ENCODE data around the gene APOBEC3C. TPM values are rescaled to one million over a fixed set of nuclear protein-coding genes. Genes with fewer than 3 reads are reported as not detected.

The APOBEC3C gene
- 17.1 and 19.0 TPM in 2 replicates for total RNA-seq

DNA sequence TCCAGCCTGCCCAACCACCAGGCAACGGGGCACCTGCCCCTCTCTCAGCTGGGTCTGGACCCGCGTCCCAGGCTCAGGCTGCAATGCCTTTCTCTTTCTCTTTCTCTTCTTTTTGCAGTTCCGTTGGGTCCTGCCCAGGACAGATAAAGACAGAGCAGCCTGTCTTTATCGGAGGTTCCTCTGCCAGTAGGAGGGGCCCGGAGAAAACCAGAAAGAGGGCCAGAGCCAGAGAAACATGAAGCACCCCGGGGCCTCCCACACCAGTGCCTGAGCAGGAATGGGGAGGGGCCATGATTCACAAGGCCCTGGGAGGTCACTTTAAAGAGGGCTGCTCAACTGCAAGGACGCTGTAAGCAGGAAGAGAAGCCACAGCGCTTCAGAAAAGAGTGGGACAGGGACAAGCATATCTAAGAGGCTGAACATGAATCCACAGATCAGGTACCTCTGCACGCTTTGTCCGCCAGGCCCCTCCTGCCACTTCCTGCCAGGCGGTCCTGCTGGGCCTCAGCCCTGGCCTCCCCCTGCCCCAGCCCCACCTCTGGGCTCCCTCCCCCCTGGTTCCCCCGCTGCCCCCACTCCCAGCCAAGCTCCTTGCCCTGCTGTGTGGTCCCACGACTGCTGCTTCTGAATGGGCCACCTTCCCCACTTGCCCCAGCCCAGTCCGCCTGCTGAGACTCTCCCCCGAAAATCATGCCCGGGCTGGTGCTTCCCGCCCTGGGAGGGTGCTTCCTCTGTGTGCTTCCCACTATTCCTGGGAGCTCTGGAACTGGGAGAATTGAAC lies at the start of gene APOBEC3C:
APOBEC3C (plus strand) TSS at position 316 of the 781 bp plus-strand sequence; CDS start at position 422, 106 bp downstream.

DNA sequence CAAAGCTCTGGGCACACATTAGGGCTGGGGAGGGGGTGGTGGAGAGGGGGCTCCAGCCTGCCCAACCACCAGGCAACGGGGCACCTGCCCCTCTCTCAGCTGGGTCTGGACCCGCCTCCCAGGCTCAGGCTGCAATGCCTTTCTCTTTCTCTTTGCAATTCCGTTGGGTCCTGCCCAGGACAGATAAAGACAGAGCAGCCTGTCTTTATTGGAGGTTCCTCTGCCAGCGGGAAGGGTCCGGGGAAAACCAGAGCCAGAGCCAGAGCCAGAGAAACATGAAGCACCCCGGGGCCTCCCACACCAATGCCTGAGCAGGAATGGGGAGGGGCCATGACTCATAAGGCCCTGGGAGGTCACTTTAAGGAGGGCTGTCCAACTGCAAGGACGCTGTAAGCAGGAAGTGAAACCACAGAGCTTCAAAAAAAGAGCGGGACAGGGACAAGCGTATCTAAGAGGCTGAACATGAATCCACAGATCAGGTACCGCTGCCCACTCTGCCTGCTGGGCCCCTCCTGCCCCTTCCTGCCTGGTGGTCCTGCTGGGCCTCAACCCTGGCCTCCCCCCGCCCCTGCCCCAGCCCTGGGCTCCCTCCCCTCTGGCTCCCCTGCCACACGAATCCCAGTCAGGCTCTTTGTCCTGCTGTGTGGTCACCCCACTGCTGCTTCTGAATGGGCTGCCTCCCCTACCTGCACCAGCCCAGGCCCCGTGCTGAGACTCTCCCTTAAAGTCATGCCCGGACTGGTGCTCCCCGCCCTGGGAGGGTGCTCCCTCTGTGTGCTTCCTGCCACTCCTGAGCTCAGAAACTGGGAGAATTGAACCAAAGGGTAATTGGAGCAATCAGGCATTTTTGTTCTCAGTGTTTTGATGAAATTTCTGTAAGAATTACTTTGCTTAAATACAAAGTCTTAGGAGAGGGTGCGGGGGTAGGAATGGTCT lies 31.8 kb upstream of the APOBEC3C start, which contains the start of gene APOBEC3B:
APOBEC3B (plus strand) TSS at position 356 of the 936 bp plus-strand sequence; CDS start at position 463, 107 bp downstream.

DNA sequence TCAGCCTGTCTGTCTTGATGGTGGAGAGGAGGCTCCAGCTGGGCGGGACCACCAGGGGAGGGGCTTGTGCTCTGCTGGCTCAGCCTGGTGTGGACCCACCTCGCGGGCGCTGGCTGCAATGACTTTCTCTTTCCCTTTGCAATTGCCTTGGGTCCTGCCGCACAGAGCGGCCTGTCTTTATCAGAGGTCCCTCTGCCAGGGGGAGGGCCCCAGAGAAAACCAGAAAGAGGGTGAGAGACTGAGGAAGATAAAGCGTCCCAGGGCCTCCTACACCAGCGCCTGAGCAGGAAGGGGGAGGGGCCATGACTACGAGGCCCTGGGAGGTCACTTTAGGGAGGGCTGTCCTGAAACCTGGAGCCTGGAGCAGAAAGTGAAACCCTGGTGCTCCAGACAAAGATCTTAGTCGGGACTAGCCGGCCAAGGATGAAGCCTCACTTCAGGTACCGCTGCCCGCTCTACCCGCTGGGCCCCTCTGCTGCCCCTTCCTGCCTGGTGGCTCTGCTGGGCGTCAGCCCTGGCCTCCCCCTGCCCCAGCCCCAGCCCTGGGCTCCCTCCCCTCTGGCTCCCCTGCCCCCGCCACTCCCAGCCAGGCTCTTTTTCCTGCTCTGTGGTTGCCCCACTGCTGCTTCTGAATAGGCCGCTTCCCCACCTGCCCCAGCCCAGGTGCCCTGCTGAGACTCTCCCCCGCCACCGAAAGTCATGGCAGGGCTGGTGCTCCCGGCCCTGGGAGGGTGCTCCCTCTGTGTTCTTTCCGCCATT lies 26.7 kb downstream of the APOBEC3C start, which contains the start of gene APOBEC3F:
APOBEC3F (plus strand) TSS at position 327 of the 759 bp plus-strand sequence; CDS start at position 424, 97 bp downstream.

Other genes starting within 250 kb of the APOBEC3C start
- 9.9 and 13.9 TPM in 2 replicates for gene DNAL4, start 220.1 kb upstream of the APOBEC3C start, total RNA-seq
- 0.54 and 1.5 TPM in 2 replicates for gene NPTXR, start 170.2 kb upstream of the APOBEC3C start, total RNA-seq
- gene CBX6, start 142.0 kb upstream of the APOBEC3C start, total RNA-seq, result 37.2 and 41.0 TPM in 2 replicates
- gene APOBEC3A, start 56.6 kb upstream of the APOBEC3C start, total RNA-seq, result not detected in 2 replicates
- 2.2 and 6.0 TPM in 2 replicates for gene APOBEC3B, start 31.9 kb upstream of the APOBEC3C start, total RNA-seq
- gene APOBEC3D, start 6.9 kb downstream of the APOBEC3C start, total RNA-seq, result 0.16 and 1.4 TPM in 2 replicates
- 1.4 and 2.8 TPM in 2 replicates for gene APOBEC3F, start 26.6 kb downstream of the APOBEC3C start, total RNA-seq
- gene APOBEC3G, start 63.0 kb downstream of the APOBEC3C start, total RNA-seq, result 5.6 and 10.7 TPM in 2 replicates
- not detected in 2 replicates for gene APOBEC3H, start 83.0 kb downstream of the APOBEC3C start, total RNA-seq
- 2.3 and 2.4 TPM in 2 replicates for gene CBX7, start 138.4 kb downstream of the APOBEC3C start, total RNA-seq
- gene PDGFB, start 230.7 kb downstream of the APOBEC3C start, total RNA-seq, result 14.4 and 19.0 TPM in 2 replicates

Measured in cardiac atrium fibroblast (primary cell).